ENCODE measurements around the gene AKR1B1.

Gene AKR1B1

DNA sequence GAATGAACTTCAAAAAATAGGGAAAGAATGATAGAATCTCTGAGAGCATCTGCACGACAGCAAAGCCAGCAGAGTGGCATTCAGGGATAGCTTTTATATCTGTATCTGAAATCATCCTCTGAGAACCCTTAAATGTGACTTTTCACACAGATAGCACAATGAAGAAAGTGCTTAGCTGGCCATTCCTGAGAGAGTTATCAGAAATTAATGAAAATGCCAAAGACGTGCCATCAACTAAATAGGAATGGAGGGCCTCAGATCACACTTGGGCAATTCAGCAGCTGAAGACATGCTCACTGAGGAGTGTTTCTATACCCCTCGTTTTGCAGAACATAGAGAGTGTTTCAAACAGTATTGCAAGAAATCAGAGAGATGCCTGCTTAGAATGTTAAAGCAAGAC is 51.6 kb downstream of the AKR1B1 start:
- no peak for FAIRE-seq

DNA sequence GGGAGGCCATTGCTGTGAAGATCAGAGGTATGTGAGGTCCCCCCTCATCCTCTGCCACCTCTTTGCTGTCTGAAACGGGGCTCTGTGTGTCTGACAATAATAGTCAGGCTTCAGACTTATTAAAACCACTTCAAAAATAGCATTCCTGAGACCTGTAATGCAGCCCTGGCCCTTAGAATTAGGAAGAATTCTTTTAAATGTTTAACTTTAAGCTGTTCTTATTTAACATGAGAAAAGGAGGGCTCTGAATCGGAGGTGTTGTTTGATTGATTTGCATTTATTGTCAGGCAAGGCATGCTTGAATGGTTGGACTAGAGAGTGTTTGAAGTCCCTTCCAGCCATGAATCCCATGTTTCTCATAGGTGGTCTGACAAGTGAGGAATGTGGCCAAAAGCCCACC is 52.5 kb downstream of the AKR1B1 start:
- no peak for FAIRE-seq

DNA sequence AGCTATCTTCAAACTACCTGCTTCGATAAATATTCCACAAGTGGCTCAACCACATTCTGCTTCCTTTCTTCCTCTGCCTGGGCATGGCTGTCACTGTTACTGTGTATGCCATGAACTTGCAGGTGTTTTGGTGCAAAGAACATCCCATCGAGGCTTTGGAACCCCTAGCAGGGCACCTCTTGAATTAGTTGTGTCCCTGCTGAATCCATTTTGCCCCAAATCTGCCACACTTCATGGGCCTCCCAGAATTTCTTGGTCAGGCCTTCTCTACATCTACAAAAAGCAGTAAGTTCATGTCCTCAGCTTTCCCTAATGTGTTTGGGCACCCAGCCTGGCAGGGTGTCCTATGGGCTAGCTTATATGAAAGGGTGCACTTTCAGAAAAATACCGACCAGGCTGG is 53.6 kb downstream of the AKR1B1 start:
- FAIRE-seq: no peak

DNA sequence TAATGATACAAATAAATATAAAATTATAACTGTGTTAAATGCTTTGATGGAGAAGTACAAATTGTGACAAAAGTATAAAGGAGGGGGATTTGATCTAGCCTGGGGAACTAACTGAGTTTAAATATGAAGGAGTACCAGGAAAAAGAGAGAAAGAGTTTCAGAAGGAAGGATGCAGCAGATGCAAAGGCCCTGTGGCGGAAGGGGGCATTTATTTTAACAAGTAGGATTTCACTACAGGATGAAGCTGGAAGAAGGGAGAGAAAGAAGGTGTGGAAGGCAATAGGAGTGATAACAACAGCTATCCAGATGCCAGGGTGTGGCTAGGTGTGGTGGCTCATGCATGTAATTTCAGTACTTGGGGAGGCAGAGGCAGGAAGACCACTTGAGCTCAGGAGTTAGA is 55.8 kb downstream of the AKR1B1 start:
- FAIRE-seq: no peak

DNA sequence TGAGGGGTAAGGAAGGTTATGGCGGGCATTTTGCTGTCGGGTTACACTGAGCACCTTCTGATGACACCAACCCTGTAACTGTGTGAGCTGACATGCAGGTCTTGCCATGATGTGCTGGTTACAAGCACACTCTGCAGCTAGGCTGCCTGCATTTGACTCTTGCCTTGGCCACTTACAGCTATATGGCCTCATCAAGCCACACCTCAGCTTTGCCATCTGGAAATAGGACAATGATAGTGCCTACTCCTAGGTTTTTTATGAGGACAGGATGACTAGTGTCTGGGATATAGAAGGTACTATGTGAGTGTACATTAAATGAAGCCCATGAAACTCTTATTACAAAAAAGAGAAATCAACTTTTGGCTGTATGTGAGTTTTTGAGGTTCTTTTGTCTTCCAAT is 58.0 kb downstream of the AKR1B1 start:
- no peak for FAIRE-seq

DNA sequence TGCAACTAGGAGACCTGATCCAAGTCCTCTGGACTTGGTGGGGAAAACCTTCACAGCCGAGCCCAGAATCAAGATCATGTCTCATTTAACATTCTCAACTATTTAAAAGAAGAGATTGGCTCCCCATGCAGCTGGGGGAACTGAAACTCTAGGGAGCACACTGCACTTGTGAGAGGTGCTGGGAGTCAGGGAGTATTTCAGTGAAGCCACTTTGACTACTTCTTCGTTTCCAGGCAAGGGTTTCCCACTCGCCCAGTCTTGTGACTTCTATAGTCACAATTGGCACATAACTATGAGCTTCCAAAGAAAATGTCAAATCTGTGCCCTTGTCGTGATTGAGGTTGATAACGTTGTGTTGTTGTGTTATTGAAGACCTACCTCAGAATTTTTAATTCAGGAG is 62.9 kb downstream of the AKR1B1 start:
- no peak for FAIRE-seq

DNA sequence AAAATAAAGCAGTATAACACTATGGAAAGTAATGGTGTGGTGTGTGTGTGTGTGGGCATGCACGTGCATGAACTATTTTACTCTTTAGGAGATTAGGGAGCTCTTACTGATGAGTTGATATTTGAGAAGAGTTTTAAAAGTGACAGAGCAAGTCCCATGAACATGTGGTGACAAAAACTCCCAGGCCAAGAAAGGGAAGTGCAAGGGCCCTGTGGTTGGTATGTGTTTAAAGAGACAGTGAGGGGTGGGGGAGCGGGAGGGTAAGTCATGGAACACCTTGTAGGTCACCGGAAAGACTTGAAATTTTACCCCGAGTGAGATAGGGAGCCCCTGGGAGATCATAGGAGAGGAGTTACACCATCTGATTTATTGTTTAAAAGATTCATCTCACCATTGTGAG is 63.3 kb downstream of the AKR1B1 start:
- no peak for FAIRE-seq

DNA sequence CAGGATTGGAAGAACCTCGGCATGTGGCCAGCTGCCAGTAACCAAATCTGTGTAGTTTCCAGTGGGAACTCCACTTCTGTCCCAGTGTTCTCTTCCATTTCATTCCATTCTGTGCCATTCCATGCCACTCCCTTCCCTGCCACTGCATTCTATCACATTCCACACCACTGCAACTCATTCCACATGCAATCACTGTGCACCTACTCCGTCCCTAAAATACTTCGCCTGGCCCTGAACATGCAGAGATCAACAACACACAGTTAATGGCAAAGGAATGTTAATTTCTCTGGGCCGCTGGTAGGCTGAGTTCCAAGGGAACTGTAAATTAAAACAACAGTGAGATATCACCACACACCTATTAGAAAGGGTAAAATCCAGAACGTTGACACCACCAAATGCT is 64.8 kb downstream of the AKR1B1 start:
- FAIRE-seq: no peak
